WTC11 (cell line): ENCODE measurements around the gene GLYATL3.

ENCODE experiments used
- ATF1 ChIP-seq: sonication (generic); formaldehyde crosslinking; IDR thresholded peaks from 2 replicates; pipeline ENCODE4 v1.8.1; 2023; ENCODE audit warnings: mild to moderate bottlenecking, moderate library complexity, missing genetic modification reagents
- CTCF ChIP-seq: fragments of 200-600 bp; IDR thresholded peaks from 2 replicates; pipeline ENCODE4 v1.8.0; 2022; ENCODE audit warnings: antibody characterized with exemption
- FOXK1 ChIP-seq: sonication (generic); formaldehyde crosslinking; IDR thresholded peaks from 2 replicates; pipeline ENCODE4 v1.8.0; 2022; ENCODE audit warnings: mild to moderate bottlenecking, moderate library complexity, missing genetic modification reagents
- NFE2L1 ChIP-seq: sonication (generic); formaldehyde crosslinking; IDR thresholded peaks from 2 replicates; pipeline ENCODE4 v1.8.1; 2023; ENCODE audit warnings: missing genetic modification reagents
- NR2C2 ChIP-seq: sonication (generic); formaldehyde crosslinking; IDR thresholded peaks from 2 replicates; pipeline ENCODE4 v1.8.0; 2022; ENCODE audit warnings: mild to moderate bottlenecking, missing genetic modification reagents
- TCF7 ChIP-seq: sonication (generic); formaldehyde crosslinking; IDR thresholded peaks from 2 replicates; pipeline ENCODE4 v1.8.0; 2022; ENCODE audit warnings: mild to moderate bottlenecking, low read depth, missing genetic modification reagents, moderate library complexity
- TEAD1 ChIP-seq: sonication (generic); formaldehyde crosslinking; IDR thresholded peaks from 2 replicates; pipeline ENCODE4 v1.8.0; 2022; ENCODE audit warnings: mild to moderate bottlenecking, missing genetic modification reagents
- ZNF317 ChIP-seq: sonication (generic); formaldehyde crosslinking; IDR thresholded peaks from 2 replicates; pipeline ENCODE4 v1.8.1; 2023; ENCODE audit warnings: low read depth, mild to moderate bottlenecking, moderate library complexity, missing genetic modification reagents, borderline replicate concordance

- TF ChIP-seq TCF7 (CRISPR knock-in tag), result no peak
- no peak for TF ChIP-seq FOXK1
- TF ChIP-seq NR2C2 (CRISPR knock-in tag), result no peak
- TF ChIP-seq ZNF317 (CRISPR knock-in tag), result no peak
- TF ChIP-seq NFE2L1 (CRISPR knock-in tag), result no peak
- no peak for TF ChIP-seq CTCF
- no peak for TF ChIP-seq TEAD1 (CRISPR knock-in tag)
- no peak for TF ChIP-seq ATF1 (CRISPR knock-in tag)
Observed at GRCh38 chr6:49551866-49552129, 52.1 kb downstream of the GLYATL3 start.
